NCI-H128 (cell line): ENCODE data around the gene NCR2.

Source experiments
- DNase-seq: peaks from one replicate; lab custom pipeline; 2025; ENCODE audit not compliant: unreplicated experiment; lab: John Stamatoyannopoulos, UW

NCR2 gene

DNA sequence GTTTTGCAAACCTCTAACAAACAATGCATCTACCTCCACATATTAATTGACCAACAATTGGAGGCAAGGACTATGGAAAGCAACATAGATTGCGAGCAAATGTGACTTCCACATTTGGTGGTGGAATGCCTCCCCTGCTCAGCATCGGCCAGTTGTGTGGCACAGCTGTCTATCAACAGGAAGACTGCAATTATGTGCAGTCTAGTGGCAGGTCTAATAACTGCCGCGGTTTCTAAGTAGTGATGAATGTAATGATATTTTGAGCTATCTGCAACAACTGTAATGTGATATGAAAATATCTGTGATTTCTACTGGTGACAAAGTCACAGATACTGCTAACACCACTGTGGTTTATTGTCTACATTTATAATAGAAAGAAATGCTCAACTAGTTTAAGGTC lies 56.8 kb downstream of the NCR2 start:
- no peak for DNase-seq

DNA sequence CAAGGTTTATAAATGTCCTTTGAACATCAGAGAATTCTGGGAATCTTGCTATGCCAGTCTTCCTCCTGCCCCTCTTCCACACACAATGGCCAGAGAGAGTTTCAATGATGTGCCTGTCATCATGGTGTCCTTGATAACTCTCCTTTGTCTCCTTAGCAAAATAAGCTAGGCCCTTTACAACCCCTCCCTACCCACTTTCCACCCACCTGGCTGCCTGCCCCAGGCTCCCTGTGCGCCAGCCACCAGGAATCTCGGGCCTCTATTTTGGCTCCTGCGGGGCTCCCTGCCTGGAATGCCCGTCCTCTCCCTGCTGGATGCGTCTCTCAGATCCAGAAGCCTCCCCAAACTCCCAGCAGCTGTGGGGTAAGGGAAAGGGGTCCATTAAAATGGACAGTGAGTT lies 60.9 kb downstream of the NCR2 start:
- DNase-seq: no peak

DNA sequence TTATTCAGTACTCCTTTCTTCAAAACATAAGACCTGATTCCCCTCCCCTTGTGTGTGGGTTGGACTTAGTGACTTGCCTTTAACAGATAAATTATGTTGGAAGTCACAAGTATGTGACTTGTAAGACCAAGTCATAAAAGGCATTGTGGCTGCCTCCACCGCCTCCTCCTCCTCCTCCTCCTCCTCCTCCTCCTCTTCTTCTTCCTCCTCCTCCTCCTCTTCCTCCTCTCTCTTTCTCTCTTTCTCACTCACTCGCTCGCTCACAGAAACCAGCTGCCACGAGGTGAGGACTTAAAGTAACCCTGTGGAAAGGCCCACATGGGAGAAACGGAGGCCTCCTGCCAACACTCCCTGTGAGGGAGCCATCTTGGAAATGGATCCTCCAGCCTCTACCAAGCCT lies 64.0 kb downstream of the NCR2 start:
- DNase-seq: no peak
